Hematopoietic multipotent progenitor cell treated with erythropoietin and hydrocortisone succinate and interleukin-3 and kit ligand, for 15 days (in vitro differentiated cells): ENCODE results near the gene RPL10A.
"Not testable (repeated sequence)": the region's sequence is repeated elsewhere in the genome, so short reads cannot be mapped to it uniquely, and the experiment has no call there.

Source experiments
- DNase-seq: peaks from one replicate; pipeline ENCODE4 v3.0.0-alpha.2; 2015; ENCODE audit warnings: low spot score

Gene RPL10A

GRCh38 chr6:35468181-35468979 is at the start of gene RPL10A:
Gene RPL10A (plus strand): TSS chr6:35468401. CDS start chr6:35468435, 34 bp downstream.
- DNase-seq, result peak; percentile 97

DNA sequence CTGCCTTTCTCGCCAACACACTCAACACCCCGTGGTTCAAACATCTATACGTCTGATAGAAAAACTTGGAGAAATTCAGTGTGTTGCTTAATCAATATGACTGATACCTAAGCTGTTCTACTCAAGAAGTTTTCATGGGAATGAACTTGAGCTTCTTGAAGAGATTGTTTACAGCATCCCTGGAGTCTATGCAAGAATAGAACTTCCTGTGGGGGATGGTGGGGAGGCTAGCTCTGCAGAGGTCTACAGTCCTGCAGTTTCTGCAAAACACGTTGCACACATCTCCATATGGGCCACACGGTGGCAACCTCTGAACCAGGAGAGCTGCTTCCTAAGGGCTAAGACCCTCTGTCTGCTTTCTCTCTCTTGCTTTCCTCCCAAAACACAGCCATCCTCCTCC is 48.8 kb upstream of the RPL10A start:
- DNase-seq, result no peak

DNA sequence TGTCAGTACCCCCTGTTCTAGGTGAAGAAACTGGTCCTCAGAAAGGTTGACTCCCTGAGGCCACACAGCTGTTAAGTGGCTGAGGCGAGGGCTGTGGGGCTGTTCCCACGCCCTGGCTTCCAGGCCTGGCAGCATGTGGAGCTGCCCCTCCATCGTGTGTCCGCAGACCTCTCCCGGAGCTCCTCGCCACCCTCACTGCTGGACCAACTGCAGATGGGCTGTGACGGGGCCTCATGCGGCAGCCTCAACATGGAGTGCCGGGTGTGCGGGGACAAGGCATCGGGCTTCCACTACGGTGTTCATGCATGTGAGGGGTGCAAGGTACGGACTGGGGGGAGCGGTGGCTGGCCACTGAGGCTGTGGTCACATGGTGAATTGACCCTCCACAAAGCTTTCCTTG is 48.2 kb upstream of the RPL10A start:
- DNase-seq, result no peak

DNA sequence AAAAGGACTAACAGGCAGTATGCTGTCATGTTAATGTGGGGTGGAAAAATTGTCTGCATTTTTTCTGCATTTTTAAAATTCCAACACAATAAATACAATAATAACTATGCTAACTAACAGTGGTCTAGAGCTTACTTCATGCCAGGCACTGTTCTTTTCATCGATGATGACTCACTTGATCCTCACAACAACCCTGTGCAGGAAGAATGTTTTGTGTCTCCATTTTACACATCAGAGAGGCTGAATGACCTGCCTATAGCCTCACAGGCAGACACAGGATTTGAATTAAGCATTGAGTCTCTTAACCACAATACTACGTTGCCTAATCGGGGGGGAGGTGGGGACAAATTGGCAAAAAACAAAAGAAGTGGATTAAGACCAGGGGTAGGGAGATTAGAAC is 42.9 kb upstream of the RPL10A start:
- DNase-seq, result no peak

DNA sequence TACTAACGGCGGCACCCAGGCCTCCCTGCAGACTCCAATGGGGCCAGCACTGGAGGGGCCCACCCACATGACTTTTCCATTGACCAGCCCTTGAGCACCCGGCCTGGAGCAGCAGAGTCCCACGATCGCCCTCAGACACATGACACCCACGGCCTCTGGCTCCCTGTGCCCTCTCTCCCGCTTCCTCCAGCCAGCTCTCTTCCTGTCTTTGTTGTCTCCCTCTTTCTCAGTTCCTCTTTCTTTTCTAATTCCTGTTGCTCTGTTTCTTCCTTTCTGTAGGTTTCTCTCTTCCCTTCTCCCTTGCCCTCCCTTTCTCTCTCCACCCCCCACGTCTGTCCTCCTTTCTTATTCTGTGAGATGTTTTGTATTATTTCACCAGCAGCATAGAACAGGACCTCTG is 42.1 kb upstream of the RPL10A start:
- DNase-seq, result no peak

DNA sequence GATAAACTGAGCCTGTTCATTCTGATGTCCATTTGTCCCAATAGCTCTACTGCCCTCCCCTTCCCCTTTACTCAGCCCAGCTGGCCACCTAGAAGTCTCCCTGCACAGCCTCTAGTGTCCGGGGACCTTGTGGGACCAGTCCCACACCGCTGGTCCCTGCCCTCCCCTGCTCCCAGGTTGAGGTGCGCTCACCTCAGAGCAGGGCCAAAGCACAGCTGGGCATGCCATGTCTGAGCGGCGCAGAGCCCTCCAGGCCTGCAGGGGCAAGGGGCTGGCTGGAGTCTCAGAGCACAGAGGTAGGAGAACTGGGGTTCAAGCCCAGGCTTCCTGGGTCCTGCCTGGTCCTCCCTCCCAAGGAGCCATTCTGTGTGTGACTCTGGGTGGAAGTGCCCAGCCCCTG is 40.8 kb upstream of the RPL10A start:
- DNase-seq, result no peak

- no peak for DNase-seq
Observed at GRCh38 chr6:35427851-35428321, 40.3 kb upstream of the RPL10A start.

DNA sequence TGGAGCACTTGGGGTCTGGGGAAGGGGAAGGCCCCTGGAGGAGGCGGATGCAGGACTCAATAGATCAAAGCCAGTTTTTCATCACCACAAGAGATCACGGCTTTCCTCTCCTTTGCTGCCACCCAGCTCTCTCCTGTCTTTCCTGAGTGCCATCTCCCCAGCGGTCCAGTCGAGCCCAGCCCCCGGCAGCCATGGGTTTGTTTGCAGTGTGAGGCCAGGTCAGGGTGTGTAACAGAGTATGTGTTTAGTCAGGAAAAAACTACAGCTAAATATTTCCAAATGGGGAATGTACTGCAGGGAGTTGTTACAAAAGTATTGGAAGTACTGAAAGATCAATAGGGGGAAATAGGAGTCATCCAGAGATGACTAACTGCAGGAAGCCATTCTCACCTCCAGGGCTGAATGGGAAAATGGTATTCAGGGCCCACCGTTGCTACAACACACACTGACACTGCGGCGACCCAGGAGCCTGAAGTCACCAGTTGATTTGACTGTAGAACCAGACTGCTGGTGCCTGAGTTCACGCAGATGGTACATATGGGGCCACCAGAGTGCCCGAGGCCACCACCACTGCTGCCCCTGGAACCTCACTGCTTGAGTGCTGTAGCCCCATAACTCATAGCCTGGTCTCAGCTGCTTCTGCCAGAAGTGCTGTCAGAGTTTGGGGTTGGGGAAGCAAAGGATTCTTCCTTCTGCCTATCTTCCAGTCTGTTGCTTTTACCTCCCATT is 39.6 kb upstream of the RPL10A start:
- DNase-seq, result no peak

GRCh38 chr6:35429463-35429862 is 38.7 kb upstream of the RPL10A start:
- no peak for DNase-seq

- DNase-seq, result no peak
Observed at GRCh38 chr6:35432291-35432690, 35.9 kb upstream of the RPL10A start.

DNA sequence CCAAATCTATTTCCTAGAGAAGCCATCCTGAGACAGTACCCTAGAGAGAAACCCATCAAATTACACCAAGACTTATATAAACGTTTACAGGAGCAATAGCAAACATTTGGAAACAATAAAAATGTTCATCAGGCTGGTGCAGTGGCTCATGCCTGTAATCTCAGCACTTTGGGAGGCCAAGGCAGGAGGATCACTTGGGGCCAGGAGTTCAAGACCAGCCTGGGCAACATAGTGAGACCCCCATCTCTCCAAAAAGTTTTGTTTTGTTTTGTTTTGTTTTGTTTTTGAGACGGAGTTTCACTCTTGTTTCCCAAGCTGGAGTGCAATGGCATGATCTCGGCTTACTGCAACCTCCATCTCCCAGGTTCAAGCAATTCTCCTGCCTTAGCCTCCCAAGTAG is 35.5 kb upstream of the RPL10A start:
- not testable (repeated sequence) for DNase-seq

GRCh38 chr6:35435074-35435837 is 32.9 kb upstream of the RPL10A start:
- DNase-seq, result no peak

GRCh38 chr6:35436071-35436857 is 31.9 kb upstream of the RPL10A start:
- no peak for DNase-seq

DNA sequence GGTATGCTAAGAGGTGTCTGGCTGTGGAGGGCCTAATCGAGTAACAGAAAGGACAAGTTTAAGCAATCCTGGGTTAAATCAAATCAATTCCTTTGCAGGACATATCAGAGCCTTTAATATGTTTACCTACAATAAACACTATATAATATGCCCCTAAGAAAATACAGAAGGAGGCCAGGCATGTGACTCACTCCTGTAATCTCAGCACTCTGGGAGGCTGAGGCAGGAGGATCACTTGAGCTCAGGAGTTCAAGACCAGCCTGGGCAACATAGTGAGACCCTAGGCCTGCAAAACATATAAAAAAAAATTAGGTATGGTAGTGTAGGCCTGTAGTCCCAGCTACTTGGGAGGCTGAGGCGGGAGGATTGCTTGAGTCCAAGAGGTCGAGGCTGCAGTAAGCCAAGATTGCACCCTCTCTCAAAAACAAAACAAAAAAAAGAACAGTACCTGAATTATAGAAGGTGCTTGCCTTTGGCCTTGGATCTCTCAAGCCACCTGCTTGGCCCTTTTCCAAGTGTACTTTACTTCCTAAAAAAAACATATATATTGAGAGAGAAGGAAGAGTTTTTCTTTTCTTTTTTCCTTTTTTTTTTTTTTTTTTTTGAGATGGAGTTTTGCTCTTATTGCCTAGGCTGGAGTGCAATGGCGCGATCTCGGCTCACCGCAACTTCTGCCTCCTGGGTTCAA is 29.7 kb upstream of the RPL10A start:
- DNase-seq, result not testable (repeated sequence)

DNA sequence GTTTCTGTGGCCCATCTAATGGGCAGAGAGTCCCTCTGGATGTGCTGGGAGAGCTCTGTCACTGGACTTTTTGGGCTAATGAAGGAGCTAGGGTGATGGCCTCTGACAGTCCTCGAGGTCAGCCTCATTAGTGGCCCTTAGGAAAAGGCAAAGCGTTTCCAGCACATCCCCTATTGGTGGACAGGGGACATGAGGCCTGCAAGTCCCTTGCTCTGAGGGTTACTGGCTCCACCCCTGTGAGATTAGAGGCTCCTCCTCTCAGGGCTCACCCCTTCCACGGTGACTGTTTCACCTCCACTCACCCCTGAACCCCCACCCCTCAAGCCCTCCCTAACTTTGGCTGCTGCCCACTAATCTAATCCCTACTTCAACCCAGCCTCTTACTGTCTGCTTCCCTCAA is 28.9 kb upstream of the RPL10A start:
- DNase-seq, result no peak

DNA sequence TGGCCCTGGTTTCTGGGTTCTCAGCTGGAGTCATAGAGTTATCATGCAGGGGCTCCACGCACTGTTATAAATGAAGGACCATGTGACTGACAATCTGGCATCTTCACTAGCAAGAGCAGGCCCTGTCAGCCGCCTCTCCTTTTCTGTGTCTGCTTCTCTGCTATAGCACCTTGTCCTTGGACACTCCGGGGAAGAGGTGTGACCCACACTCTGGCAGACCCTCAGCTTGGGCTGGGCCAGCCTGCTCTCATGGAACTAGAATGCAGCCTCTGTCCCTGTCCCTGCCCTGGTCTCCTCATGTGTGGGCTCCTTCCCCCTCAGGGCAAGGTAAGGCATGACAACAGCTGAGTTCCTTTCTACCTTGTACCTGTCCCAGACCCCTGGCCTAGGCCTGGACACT is 27.0 kb upstream of the RPL10A start:
- no peak for DNase-seq

DNA sequence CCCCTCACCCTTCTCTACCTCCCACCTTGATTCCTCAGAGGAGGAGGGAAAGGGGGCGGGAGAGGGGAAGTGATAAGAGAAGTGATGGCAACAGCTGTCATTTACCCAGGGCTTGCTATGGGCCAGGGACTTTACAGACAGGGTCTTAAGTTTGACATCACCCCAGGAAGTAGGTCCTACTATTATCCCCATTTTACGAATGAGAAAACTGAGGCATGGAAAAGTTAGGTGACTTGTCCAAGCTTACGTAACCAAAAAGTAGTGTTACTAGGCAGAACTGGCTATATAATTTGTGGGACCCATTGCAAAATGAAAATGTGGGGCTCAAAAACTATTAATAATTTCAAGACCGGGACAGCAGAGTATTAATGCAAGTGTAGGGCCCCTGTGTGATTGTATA is 26.6 kb upstream of the RPL10A start:
- no peak for DNase-seq

DNA sequence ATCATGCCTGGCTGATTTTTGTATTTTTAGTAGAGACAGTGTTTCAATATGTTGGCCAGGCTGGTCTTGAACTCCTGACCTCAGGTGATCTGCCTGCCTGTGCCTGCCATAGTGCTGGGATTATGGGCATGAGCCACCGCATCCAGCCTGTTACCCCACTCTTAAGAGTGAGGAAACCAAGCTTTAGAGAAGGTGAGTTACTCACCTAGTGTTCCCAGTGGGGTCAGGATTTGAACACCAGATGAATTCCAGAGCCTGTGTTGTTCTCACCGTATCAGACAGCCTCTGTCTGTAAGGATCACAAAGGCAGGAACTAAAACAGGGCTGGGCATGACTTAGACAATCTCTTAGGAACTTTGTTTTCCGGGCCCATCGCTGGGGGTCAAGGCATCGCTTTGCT is 25.5 kb upstream of the RPL10A start:
- no peak for DNase-seq

DNA sequence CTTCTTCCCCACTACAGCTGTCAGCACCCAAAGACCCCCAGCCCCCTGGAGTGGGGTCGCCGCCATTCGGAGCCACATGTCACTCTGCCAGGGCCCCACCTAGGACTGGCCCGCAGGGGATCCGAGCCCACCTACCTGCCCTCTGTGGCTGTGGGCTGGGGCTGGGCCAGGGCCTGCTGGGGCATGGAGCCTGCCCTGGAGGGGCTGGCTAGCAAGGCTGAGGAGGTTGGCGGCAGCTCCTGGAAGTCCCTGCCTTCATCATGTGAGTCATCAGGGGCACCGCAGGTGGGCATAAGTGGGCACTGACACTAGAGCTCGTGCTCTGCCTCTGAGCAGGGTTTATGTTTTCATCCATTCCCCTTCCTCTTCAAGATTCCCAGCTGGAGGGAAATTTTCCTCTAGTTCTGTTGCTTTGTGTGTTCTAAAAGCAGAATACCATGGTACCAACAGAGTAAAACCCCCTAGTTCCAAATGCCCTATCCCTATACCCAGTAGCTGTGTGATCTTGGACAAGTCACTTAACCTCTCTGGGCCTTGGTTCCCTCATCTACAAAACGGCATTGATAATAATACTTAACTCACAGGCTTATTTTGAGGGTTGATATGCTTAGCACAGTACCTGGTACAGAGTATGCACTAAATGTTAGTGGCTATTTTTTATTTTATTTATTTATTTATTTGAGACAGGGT is 24.7 kb upstream of the RPL10A start:
- DNase-seq, result no peak

DNA sequence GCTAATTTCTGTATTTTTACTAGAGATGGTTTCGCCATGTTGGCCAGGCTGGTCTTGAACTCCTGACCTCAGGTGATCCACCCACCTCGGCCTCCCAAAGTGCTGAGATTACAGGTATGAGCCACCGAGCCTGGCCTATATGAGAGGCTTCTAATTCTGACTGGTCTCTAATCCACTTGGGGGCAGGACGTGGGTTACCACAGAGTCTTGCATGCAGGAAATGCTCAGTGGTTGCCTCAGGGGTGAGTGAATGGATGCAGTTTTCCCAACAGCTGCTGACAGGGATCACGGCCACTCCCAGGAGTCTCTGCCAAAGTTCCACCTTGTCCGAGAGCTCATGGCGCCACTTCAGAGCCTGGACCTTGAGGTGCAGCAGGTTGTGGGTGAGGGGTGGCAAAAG is 22.5 kb upstream of the RPL10A start:
- no peak for DNase-seq

DNA sequence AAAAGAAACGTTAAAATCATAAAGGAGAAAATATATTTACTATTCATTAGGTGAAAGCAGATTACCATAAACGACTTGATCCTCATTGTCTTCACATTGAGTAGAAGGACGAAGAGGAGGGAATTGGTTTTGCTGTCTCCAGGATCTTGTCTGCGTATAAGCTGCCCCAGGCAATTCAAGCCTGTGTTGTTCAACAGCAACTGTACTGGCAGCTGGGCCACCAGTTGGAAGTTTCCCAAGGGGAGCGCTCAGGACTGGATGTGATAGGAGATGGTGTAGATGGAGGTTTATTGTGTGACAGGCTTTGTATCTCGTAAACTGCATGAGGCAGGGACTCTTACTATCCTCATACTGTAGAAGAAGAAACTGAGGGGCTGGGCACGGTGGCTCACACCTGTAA is 20.0 kb upstream of the RPL10A start:
- DNase-seq, result no peak
